K562 (cell line): ENCODE measurements around the gene METTL6. TPM values are rescaled to one million over a fixed set of nuclear protein-coding genes. Genes with fewer than 3 reads are reported as not detected.

Experiments
- CREB1 ChIP-seq, 2 experiments: sonication (generic) in 1 of 2; formaldehyde crosslinking in 1 of 2; IDR thresholded peaks; 2 replicates each; pipeline versions ENCODE4 v1.6.1 to v1.8.0; 2012 to 2022; ENCODE audit warnings: inconsistent platforms in 1 of 2, mild to moderate bottlenecking in 1 of 2, missing genetic modification reagents in 1 of 2, moderate library complexity in 1 of 2
- FOXM1 ChIP-seq, 2 experiments: fragments of 450-650 bp in 1 of 2; sonication (generic) in 1 of 2; formaldehyde crosslinking in 1 of 2; IDR thresholded peaks; 2 replicates each; pipeline versions ENCODE4 v1.6.1 to v1.9.0; 2017 to 2022; ENCODE audit warnings: low read depth in 2 of 2, mild to moderate bottlenecking in 2 of 2, missing genetic modification reagents in 1 of 2, moderate library complexity in 1 of 2
- HCFC1 ChIP-seq: IDR thresholded peaks from 2 replicates; pipeline ENCODE4 v1.6.1; 2012; ENCODE audit warnings: low read depth, low read length, improper control_type of control experiment
- MBD1 ChIP-seq: fragments of 250-450 bp; sonication (Bioruptor Pico); IDR thresholded peaks from 2 replicates; pipeline ENCODE4 v1.8.0; 2022; ENCODE audit warnings: inconsistent platforms
- NELFE ChIP-seq: IDR thresholded peaks from 2 replicates; pipeline ENCODE4 v1.6.1; 2011; ENCODE audit warnings: mild to moderate bottlenecking; ENCODE audit not compliant: insufficient read depth, insufficient read length
- NEUROD1 ChIP-seq: fragments of 150-350 bp; IDR thresholded peaks from 2 replicates; pipeline ENCODE4 v1.6.1; 2014; ENCODE audit warnings: borderline replicate concordance, low read length, low read depth; ENCODE audit not compliant: partially characterized antibody
- NFE2 ChIP-seq: IDR thresholded peaks from 2 replicates; pipeline ENCODE4 v1.6.1; 2014; ENCODE audit warnings: antibody characterized with exemption, low read depth
- SRF ChIP-seq, 2 experiments: fragments of 250-450, 450-650 bp in 1 of 2; sonication (Bioruptor Pico) in 1 of 2; sonication (generic) in 1 of 2; formaldehyde crosslinking; IDR thresholded peaks; 2 replicates each; pipeline versions ENCODE4 v1.5.0 to v1.5.1; 2020 to 2022; ENCODE audit warnings: mild to moderate bottlenecking in 1 of 2, missing genetic modification reagents in 1 of 2
- polyA plus RNA-seq, 8 experiments: library from polyadenylated mRNA; depleted of rRNA in 4 of 8; stranded (reverse) in 5 of 8; unstranded in 3 of 8; fragments of >200 nt; fragmentation: Nextera tagmentation in 2 of 8; fragmentation: Illumina TruSeq in 1 of 8; extraction: Ambion mirVana in 2 of 8; extraction: Trizol in 1 of 8; gene quantifications; 2 replicates each; pipeline versions ENCODE4 v1.2.1 to v1.2.3, GENCODE V29; 2011 to 2014; ENCODE audit warnings: inconsistent platforms in 1 of 8, missing spikeins in 1 of 8
- total RNA-seq, 7 experiments: library from RNA; depleted of rRNA in 6 of 7; stranded (reverse); fragments of >200 nt in 6 of 7; fragmentation: Illumina TruSeq in 2 of 7; extraction: Trizol in 2 of 7; gene quantifications; 2 replicates each; pipeline versions ENCODE4 v1.2.1 to v1.2.3, GENCODE V29; 2011 to 2021; ENCODE audit warnings: low replicate concordance in 1 of 7
- TF ChIP-seq, protein P1 (sequence below): sonication (generic); formaldehyde crosslinking; IDR thresholded peaks from 2 replicates; pipeline ENCODE4 v1.8.0; 2023; ENCODE audit warnings: missing genetic modification reagents, mild to moderate bottlenecking, borderline replicate concordance
- TF ChIP-seq, protein P2 (sequence below): fragments of 450-650 bp; IDR thresholded peaks from 2 replicates; pipeline ENCODE4 v1.6.1; 2018; ENCODE audit warnings: mild to moderate bottlenecking, low read depth; ENCODE audit not compliant: partially characterized antibody
- TF ChIP-seq, protein P3 (sequence below): fragments of 450-650 bp; formaldehyde crosslinking; IDR thresholded peaks from 2 replicates; pipeline ENCODE4 v1.4.0; 2020; ENCODE audit warnings: mild to moderate bottlenecking
- TF ChIP-seq, protein P4 (sequence below): fragments of 250-450 bp; sonication (Bioruptor Pico); IDR thresholded peaks from 2 replicates; pipeline ENCODE4 v1.9.0; 2021; ENCODE audit warnings: mild to moderate bottlenecking
- TF ChIP-seq, protein P5 (sequence below): fragments of 450-650 bp; IDR thresholded peaks from 2 replicates; pipeline ENCODE4 v1.6.1; 2017; ENCODE audit warnings: mild to moderate bottlenecking, moderate library complexity

METTL6 gene
- total and polyA plus RNA-seq, 9 of the 15 experiments (the other 6 are each of a cell fraction or from before 2014, with no cell fraction given): 18.8 to 61.5 (median 33.9) TPM

DNA sequence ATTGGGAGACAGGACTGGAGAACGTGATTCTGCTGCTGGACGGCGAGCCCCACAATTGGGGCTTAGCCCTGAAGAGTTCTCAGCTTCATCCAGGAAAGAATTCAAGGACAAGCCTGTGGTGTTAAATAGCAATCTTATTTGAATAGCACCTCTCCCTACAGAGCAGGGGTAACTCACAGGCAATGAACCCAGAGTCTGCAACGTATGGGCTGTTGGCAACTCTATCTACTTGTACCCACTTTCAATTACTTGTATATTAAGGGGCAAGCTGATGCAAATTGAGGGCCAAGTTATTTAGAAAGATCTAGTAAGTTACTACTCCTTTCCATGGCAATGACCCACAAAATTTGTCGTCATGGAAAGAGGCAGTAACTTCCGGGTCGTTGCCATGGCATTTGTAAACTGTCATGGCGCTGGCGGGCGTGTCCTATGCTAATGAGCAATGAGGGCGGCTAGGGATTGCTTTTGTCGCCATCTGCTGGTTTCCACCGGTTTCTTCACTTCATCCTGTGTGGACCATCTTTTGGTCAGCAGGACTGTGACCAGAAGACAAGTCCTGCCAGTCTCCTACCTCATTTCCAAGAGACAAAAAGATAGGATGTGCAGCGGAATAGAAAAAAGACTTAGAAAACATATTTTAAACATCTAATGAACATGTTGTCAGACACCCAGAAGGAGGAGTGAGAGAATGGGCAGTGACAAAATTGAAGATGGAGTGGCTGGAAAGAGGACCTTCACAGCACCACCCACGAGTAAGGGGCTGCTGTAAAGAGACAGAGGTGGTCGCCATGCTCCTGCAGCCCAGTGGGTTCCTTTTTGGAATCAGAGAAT, 49.2 kb downstream of the METTL6 start (continued):
- TF ChIP-seq HCFC1 (peak; percentile 94), MBD1 (CRISPR knock-in tag) (no peak), NEUROD1 (peak; percentile 88), NFE2 (peak; percentile 64; the same call in 1 of the 2 replicates), FOXM1 (IDR thresholded peaks at IDR 0.05; ENCODE audit: low read depth) (no peak), FOXM1 (CRISPR knock-in tag; IDR thresholded peaks at IDR 0.05; ENCODE audit: low read depth) (no peak), CREB1 (IDR thresholded peaks at IDR 0.05) (peak; percentile 91), CREB1 (CRISPR knock-in tag; IDR thresholded peaks at IDR 0.05) (peak; percentile 95), NELFE (no peak), SRF (CRISPR knock-in tag; IDR thresholded peaks at IDR 0.05) (no peak)
- TF ChIP-seq, protein P1, sequence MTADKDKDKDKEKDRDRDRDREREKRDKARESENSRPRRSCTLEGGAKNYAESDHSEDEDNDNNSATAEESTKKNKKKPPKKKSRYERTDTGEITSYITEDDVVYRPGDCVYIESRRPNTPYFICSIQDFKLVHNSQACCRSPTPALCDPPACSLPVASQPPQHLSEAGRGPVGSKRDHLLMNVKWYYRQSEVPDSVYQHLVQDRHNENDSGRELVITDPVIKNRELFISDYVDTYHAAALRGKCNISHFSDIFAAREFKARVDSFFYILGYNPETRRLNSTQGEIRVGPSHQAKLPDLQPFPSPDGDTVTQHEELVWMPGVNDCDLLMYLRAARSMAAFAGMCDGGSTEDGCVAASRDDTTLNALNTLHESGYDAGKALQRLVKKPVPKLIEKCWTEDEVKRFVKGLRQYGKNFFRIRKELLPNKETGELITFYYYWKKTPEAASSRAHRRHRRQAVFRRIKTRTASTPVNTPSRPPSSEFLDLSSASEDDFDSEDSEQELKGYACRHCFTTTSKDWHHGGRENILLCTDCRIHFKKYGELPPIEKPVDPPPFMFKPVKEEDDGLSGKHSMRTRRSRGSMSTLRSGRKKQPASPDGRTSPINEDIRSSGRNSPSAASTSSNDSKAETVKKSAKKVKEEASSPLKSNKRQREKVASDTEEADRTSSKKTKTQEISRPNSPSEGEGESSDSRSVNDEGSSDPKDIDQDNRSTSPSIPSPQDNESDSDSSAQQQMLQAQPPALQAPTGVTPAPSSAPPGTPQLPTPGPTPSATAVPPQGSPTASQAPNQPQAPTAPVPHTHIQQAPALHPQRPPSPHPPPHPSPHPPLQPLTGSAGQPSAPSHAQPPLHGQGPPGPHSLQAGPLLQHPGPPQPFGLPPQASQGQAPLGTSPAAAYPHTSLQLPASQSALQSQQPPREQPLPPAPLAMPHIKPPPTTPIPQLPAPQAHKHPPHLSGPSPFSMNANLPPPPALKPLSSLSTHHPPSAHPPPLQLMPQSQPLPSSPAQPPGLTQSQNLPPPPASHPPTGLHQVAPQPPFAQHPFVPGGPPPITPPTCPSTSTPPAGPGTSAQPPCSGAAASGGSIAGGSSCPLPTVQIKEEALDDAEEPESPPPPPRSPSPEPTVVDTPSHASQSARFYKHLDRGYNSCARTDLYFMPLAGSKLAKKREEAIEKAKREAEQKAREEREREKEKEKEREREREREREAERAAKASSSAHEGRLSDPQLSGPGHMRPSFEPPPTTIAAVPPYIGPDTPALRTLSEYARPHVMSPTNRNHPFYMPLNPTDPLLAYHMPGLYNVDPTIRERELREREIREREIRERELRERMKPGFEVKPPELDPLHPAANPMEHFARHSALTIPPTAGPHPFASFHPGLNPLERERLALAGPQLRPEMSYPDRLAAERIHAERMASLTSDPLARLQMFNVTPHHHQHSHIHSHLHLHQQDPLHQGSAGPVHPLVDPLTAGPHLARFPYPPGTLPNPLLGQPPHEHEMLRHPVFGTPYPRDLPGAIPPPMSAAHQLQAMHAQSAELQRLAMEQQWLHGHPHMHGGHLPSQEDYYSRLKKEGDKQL (CRISPR knock-in tag): no peak
- TF ChIP-seq, protein P2, sequence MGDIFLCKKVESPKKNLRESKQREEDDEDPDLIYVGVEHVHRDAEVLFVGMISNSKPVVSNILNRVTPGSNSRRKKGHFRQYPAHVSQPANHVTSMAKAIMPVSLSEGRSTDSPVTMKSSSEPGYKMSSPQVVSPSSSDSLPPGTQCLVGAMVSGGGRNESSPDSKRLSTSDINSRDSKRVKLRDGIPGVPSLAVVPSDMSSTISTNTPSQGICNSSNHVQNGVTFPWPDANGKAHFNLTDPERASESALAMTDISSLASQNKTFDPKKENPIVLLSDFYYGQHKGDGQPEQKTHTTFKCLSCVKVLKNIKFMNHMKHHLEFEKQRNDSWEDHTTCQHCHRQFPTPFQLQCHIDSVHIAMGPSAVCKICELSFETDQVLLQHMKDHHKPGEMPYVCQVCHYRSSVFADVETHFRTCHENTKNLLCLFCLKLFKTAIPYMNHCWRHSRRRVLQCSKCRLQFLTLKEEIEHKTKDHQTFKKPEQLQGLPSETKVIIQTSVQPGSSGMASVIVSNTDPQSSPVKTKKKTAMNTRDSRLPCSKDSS: no peak
- TF ChIP-seq, protein P3, sequence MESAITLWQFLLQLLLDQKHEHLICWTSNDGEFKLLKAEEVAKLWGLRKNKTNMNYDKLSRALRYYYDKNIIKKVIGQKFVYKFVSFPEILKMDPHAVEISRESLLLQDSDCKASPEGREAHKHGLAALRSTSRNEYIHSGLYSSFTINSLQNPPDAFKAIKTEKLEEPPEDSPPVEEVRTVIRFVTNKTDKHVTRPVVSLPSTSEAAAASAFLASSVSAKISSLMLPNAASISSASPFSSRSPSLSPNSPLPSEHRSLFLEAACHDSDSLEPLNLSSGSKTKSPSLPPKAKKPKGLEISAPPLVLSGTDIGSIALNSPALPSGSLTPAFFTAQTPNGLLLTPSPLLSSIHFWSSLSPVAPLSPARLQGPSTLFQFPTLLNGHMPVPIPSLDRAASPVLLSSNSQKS (CRISPR knock-in tag): no peak
- TF ChIP-seq, protein P4, sequence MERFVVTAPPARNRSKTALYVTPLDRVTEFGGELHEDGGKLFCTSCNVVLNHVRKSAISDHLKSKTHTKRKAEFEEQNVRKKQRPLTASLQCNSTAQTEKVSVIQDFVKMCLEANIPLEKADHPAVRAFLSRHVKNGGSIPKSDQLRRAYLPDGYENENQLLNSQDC (CRISPR knock-in tag): no peak
- TF ChIP-seq, protein P5, sequence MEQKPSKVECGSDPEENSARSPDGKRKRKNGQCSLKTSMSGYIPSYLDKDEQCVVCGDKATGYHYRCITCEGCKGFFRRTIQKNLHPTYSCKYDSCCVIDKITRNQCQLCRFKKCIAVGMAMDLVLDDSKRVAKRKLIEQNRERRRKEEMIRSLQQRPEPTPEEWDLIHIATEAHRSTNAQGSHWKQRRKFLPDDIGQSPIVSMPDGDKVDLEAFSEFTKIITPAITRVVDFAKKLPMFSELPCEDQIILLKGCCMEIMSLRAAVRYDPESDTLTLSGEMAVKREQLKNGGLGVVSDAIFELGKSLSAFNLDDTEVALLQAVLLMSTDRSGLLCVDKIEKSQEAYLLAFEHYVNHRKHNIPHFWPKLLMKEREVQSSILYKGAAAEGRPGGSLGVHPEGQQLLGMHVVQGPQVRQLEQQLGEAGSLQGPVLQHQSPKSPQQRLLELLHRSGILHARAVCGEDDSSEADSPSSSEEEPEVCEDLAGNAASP: no peak
